Measurements from ENCODE around the gene PLD2. TPM values are rescaled to one million over a fixed set of nuclear protein-coding genes. Genes with fewer than 3 reads are reported as not detected.

PLD2 gene
- total and polyA plus RNA-seq, 4 donors: 14.2 to 46.9 (median 36.3) TPM

GRCh38 chr17:4807605-4808377 is 839 bp downstream of the PLD2 start:
- Histone ChIP-seq H3K27ac (ENCODE audit: low read depth, low read length) (peak overlapping the region; percentile 15), H3K4me3 (ENCODE audit: low read depth, low read length) (peak overlapping the region; percentile 54), H3K36me3 (ENCODE audit: control insufficient read depth, insufficient read depth, low read length) (peaks cover 33% of the 10 kb centered on the region), H3K27me3 (ENCODE audit: control insufficient read depth, insufficient read depth, low read length) (no peaks in the 10 kb centered on the region), H3K9me3 (ENCODE audit: control insufficient read depth, insufficient read depth, low read length) (no peaks in the 10 kb centered on the region), H3K4me1 (ENCODE audit: control insufficient read depth, insufficient read depth, low read length) (peaks cover 20% of the 10 kb centered on the region)
- 32% methylated on average over 26 of the region's 32 CpGs for WGBS (ENCODE audit: insufficient coverage)
- DNase-seq (ENCODE audit: low read depth in 4 of 6, low spot score in 6 of 6): peak in 1 of 6 donors; percentile 20

- 44% methylated on average over 4 of the region's 6 CpGs for WGBS (ENCODE audit: insufficient coverage)
- H3K9me3 ChIP-seq (ENCODE audit: control insufficient read depth, insufficient read depth, low read length): no peaks in the 10 kb centered on the region
- peaks cover 20% of the 10 kb centered on the region for H3K4me1 ChIP-seq (ENCODE audit: control insufficient read depth, insufficient read depth, low read length)
- peaks cover 33% of the 10 kb centered on the region for H3K36me3 ChIP-seq (ENCODE audit: control insufficient read depth, insufficient read depth, low read length)
- no peaks in the 10 kb centered on the region for H3K27me3 ChIP-seq (ENCODE audit: control insufficient read depth, insufficient read depth, low read length)
- H3K4me3 ChIP-seq (ENCODE audit: low read depth, low read length): no peak overlapping the region
- H3K27ac ChIP-seq (ENCODE audit: low read depth, low read length): peak overlapping the region; percentile 15
- peak in 2 of 6 donors; percentile 79 to 92 for DNase-seq (ENCODE audit: low read depth in 4 of 6, low spot score in 6 of 6)
Observed at GRCh38 chr17:4808378-4808767, 1.4 kb downstream of the PLD2 start.

GRCh38 chr17:4810696-4811290 is 3.8 kb downstream of the PLD2 start:
- no peak for DNase-seq (ENCODE audit: low read depth in 4 of 6, low spot score in 6 of 6)
- WGBS (ENCODE audit: insufficient coverage): 77% methylated on average over 13 of the region's 13 CpGs

GRCh38 chr17:4811471-4811870 is 4.5 kb downstream of the PLD2 start:
- H3K4me1 ChIP-seq (ENCODE audit: control insufficient read depth, insufficient read depth, low read length): peaks cover 20% of the 10 kb centered on the region
- no peak overlapping the region for H3K4me3 ChIP-seq (ENCODE audit: low read depth, low read length)
- H3K36me3 ChIP-seq (ENCODE audit: control insufficient read depth, insufficient read depth, low read length): peaks cover 55% of the 10 kb centered on the region
- 94% methylated on average over 3 of the region's 12 CpGs for WGBS (ENCODE audit: insufficient coverage)
- H3K9me3 ChIP-seq (ENCODE audit: control insufficient read depth, insufficient read depth, low read length): no peaks in the 10 kb centered on the region
- no peak overlapping the region for H3K27ac ChIP-seq (ENCODE audit: low read depth, low read length)
- DNase-seq (ENCODE audit: low read depth in 4 of 6, low spot score in 6 of 6): no peak
- H3K27me3 ChIP-seq (ENCODE audit: control insufficient read depth, insufficient read depth, low read length): no peaks in the 10 kb centered on the region

More at GRCh38 chr17:4810696-4811290, 3.8 kb downstream of the PLD2 start:
- no peak overlapping the region for H3K4me3 ChIP-seq (ENCODE audit: low read depth, low read length)
- peaks cover 49% of the 10 kb centered on the region for H3K36me3 ChIP-seq (ENCODE audit: control insufficient read depth, insufficient read depth, low read length)
- H3K27ac ChIP-seq (ENCODE audit: low read depth, low read length): no peak overlapping the region
- peaks cover 20% of the 10 kb centered on the region for H3K4me1 ChIP-seq (ENCODE audit: control insufficient read depth, insufficient read depth, low read length)
- H3K9me3 ChIP-seq (ENCODE audit: control insufficient read depth, insufficient read depth, low read length): no peaks in the 10 kb centered on the region
- H3K27me3 ChIP-seq (ENCODE audit: control insufficient read depth, insufficient read depth, low read length): no peaks in the 10 kb centered on the region

GRCh38 chr17:4812690-4813089 is 5.7 kb downstream of the PLD2 start:
- peaks cover 66% of the 10 kb centered on the region for H3K36me3 ChIP-seq (ENCODE audit: control insufficient read depth, insufficient read depth, low read length)
- no peak for DNase-seq (ENCODE audit: low read depth in 4 of 6, low spot score in 6 of 6)
- WGBS (ENCODE audit: insufficient coverage): 93% methylated on average over 7 of the region's 7 CpGs
- H3K4me1 ChIP-seq (ENCODE audit: control insufficient read depth, insufficient read depth, low read length): peaks cover 17% of the 10 kb centered on the region
- H3K27ac ChIP-seq (ENCODE audit: low read depth, low read length): no peak overlapping the region
- no peak overlapping the region for H3K4me3 ChIP-seq (ENCODE audit: low read depth, low read length)
- H3K9me3 ChIP-seq (ENCODE audit: control insufficient read depth, insufficient read depth, low read length): no peaks in the 10 kb centered on the region
- no peaks in the 10 kb centered on the region for H3K27me3 ChIP-seq (ENCODE audit: control insufficient read depth, insufficient read depth, low read length)

GRCh38 chr17:4815043-4815675 is 8.2 kb downstream of the PLD2 start:
- H3K36me3 ChIP-seq (ENCODE audit: control insufficient read depth, insufficient read depth, low read length): peaks cover 64% of the 10 kb centered on the region
- no peaks in the 10 kb centered on the region for H3K27me3 ChIP-seq (ENCODE audit: control insufficient read depth, insufficient read depth, low read length)
- H3K4me3 ChIP-seq (ENCODE audit: low read depth, low read length): no peak overlapping the region
- no peak overlapping the region for H3K27ac ChIP-seq (ENCODE audit: low read depth, low read length)
- DNase-seq (ENCODE audit: low read depth in 4 of 6, low spot score in 6 of 6): no peak
- WGBS (ENCODE audit: insufficient coverage): 85% methylated on average over 5 of the region's 7 CpGs
- H3K9me3 ChIP-seq (ENCODE audit: control insufficient read depth, insufficient read depth, low read length): no peaks in the 10 kb centered on the region
- H3K4me1 ChIP-seq (ENCODE audit: control insufficient read depth, insufficient read depth, low read length): no peaks in the 10 kb centered on the region

- H3K27ac ChIP-seq (ENCODE audit: low read depth, low read length): no peak overlapping the region
- DNase-seq (ENCODE audit: low read depth in 4 of 6, low spot score in 6 of 6): no peak
- 94% methylated on average over 8 of the region's 13 CpGs for WGBS (ENCODE audit: insufficient coverage)
- H3K36me3 ChIP-seq (ENCODE audit: control insufficient read depth, insufficient read depth, low read length): peaks cover 55% of the 10 kb centered on the region
- no peaks in the 10 kb centered on the region for H3K9me3 ChIP-seq (ENCODE audit: control insufficient read depth, insufficient read depth, low read length)
- no peak overlapping the region for H3K4me3 ChIP-seq (ENCODE audit: low read depth, low read length)
- no peaks in the 10 kb centered on the region for H3K4me1 ChIP-seq (ENCODE audit: control insufficient read depth, insufficient read depth, low read length)
- H3K27me3 ChIP-seq (ENCODE audit: control insufficient read depth, insufficient read depth, low read length): no peaks in the 10 kb centered on the region
Observed at GRCh38 chr17:4816826-4817225, 9.9 kb downstream of the PLD2 start.

- Histone ChIP-seq H3K4me1 (ENCODE audit: control insufficient read depth, insufficient read depth, low read length) (no peaks in the 10 kb centered on the region), H3K36me3 (ENCODE audit: control insufficient read depth, insufficient read depth, low read length) (peaks cover 69% of the 10 kb centered on the region), H3K9me3 (ENCODE audit: control insufficient read depth, insufficient read depth, low read length) (no peaks in the 10 kb centered on the region), H3K4me3 (ENCODE audit: low read depth, low read length) (no peak overlapping the region), H3K27ac (ENCODE audit: low read depth, low read length) (no peak overlapping the region), H3K27me3 (ENCODE audit: control insufficient read depth, insufficient read depth, low read length) (no peaks in the 10 kb centered on the region)
- no peak for DNase-seq (ENCODE audit: low read depth in 4 of 6, low spot score in 6 of 6)
- WGBS (ENCODE audit: insufficient coverage): 81% methylated on average over 10 of the region's 12 CpGs
Observed at GRCh38 chr17:4818276-4818675, 11.3 kb downstream of the PLD2 start.

GRCh38 chr17:4822835-4823234 is 15.9 kb downstream of the PLD2 start:
- peaks cover 38% of the 10 kb centered on the region for H3K36me3 ChIP-seq (ENCODE audit: control insufficient read depth, insufficient read depth, low read length)
- H3K4me1 ChIP-seq (ENCODE audit: control insufficient read depth, insufficient read depth, low read length): no peaks in the 10 kb centered on the region
- H3K27ac ChIP-seq (ENCODE audit: low read depth, low read length): no peak overlapping the region
- no peaks in the 10 kb centered on the region for H3K9me3 ChIP-seq (ENCODE audit: control insufficient read depth, insufficient read depth, low read length)
- DNase-seq (ENCODE audit: low read depth in 4 of 6, low spot score in 6 of 6): no peak
- 83% methylated on average over 2 of the region's 3 CpGs for WGBS (ENCODE audit: insufficient coverage)
- H3K27me3 ChIP-seq (ENCODE audit: control insufficient read depth, insufficient read depth, low read length): no peaks in the 10 kb centered on the region
- no peak overlapping the region for H3K4me3 ChIP-seq (ENCODE audit: low read depth, low read length)

Data from spinal cord (tissue), 10 donors.